HEK293 (cell line): ENCODE data around the gene MAP2.
A peak's percentile ranks its signal among the peaks of the same experiment; 100 is the strongest.

Experiments used
- CTCF ChIA-PET: fragments of 350-600 bp; formaldehyde crosslinking; extraction: SDS; loops from one replicate; lab custom pipeline; 2021; ENCODE audit warnings: antibody characterized with exemption; lab: Yijun Ruan, JAX
- POLR2A ChIA-PET: fragments of 300-600 bp; formaldehyde crosslinking; extraction: SDS; loops from one replicate; lab custom pipeline; 2020; ENCODE audit warnings: antibody characterized with exemption, inconsistent platforms; lab: Yijun Ruan, JAX
- H3K27ac ChIP-seq: fragments of 200-500 bp; sonication (Bioruptor generic); 2 replicates; pipeline ENCODE4 v1.5.1; 2014; ENCODE audit warnings: low read depth, low read length, control low read depth, inconsistent platforms; ENCODE audit errors: extremely low read depth
- H3K36me3 ChIP-seq, 2 experiments: fragments of 200-500 bp in 1 of 2; sonication (Bioruptor generic) in 1 of 2; 1 replicate in 1 of 2; 2 replicates in 1 of 2; pipeline ENCODE4 v1.5.1; 2014 to 2017; ENCODE audit warnings: inconsistent platforms in 2 of 2, low read length in 2 of 2; ENCODE audit not compliant: control insufficient read depth in 2 of 2, insufficient read depth in 1 of 2
- H3K4me1 ChIP-seq: fragments of 200-500 bp; sonication (Bioruptor generic); 2 replicates; pipeline ENCODE4 v1.5.1; 2014; ENCODE audit warnings: mild to moderate bottlenecking, low read length, inconsistent platforms; ENCODE audit not compliant: control insufficient read depth, insufficient read depth
- H3K4me3 ChIP-seq: 2 replicates; pipeline ENCODE4 v1.5.1; 2011; ENCODE audit warnings: low read depth, mild to moderate bottlenecking, control low read depth, low read length, moderate library complexity
- H3K9me3 ChIP-seq: fragments of 200-500 bp; sonication (Bioruptor generic); 2 replicates; pipeline ENCODE4 v1.5.1; 2014; ENCODE audit warnings: low read depth, low read length, inconsistent platforms; ENCODE audit not compliant: control insufficient read depth, insufficient read depth
- AEBP2 ChIP-seq: fragments of 450-650 bp; formaldehyde crosslinking; IDR thresholded peaks from 2 replicates; pipeline ENCODE4 v1.5.1; 2016; ENCODE audit warnings: missing biosample characterization, missing genetic modification characterization, borderline replicate concordance
- FEZF1 ChIP-seq: fragments of 450-650 bp; formaldehyde crosslinking; IDR thresholded peaks from 2 replicates; pipeline ENCODE4 v1.5.1; 2016; ENCODE audit warnings: missing biosample characterization, missing genetic modification characterization
- HOXD13 ChIP-seq: sonication (generic); formaldehyde crosslinking; IDR thresholded peaks from 2 replicates; pipeline ENCODE4 v1.8.0; 2022; ENCODE audit warnings: missing genetic modification reagents, borderline replicate concordance
- PRDM1 ChIP-seq: fragments of 450-650 bp; formaldehyde crosslinking; IDR thresholded peaks from 2 replicates; pipeline ENCODE4; 2016; ENCODE audit warnings: missing biosample characterization, missing genetic modification characterization
- PRDM4 ChIP-seq: fragments of 450-650 bp; formaldehyde crosslinking; IDR thresholded peaks from 2 replicates; pipeline ENCODE4 v1.5.1; 2017; ENCODE audit warnings: missing biosample characterization, missing genetic modification characterization
- TRIM28 ChIP-seq: IDR thresholded peaks from 2 replicates; pipeline ENCODE4 v1.6.1; 2011; ENCODE audit warnings: low read length, control low read depth, borderline replicate concordance
- ZBTB44 ChIP-seq: fragments of 450-650 bp; IDR thresholded peaks from 2 replicates; pipeline ENCODE4 v1.5.1; 2018; ENCODE audit warnings: missing biosample characterization, mild to moderate bottlenecking, missing genetic modification characterization
- ZBTB6 ChIP-seq: fragments of 450-650 bp; formaldehyde crosslinking; IDR thresholded peaks from 2 replicates; pipeline ENCODE4 v1.5.1; 2017; ENCODE audit warnings: missing biosample characterization, missing genetic modification characterization
- ZNF146 ChIP-seq: fragments of 450-650 bp; formaldehyde crosslinking; IDR thresholded peaks from 2 replicates; pipeline ENCODE4 v1.5.1; 2016; ENCODE audit warnings: missing biosample characterization, missing genetic modification characterization
- ZNF18 ChIP-seq: fragments of 450-650 bp; formaldehyde crosslinking; IDR thresholded peaks from 2 replicates; pipeline ENCODE4 v1.5.1; 2016; ENCODE audit warnings: missing biosample characterization, missing genetic modification characterization
- ZNF391 ChIP-seq: fragments of 450-650 bp; formaldehyde crosslinking; IDR thresholded peaks from 2 replicates; pipeline ENCODE4 v1.5.1; 2016; ENCODE audit warnings: low read depth, missing biosample characterization, missing genetic modification characterization, borderline replicate concordance
- ZNF394 ChIP-seq: fragments of 450-650 bp; formaldehyde crosslinking; IDR thresholded peaks from 2 replicates; pipeline ENCODE4 v1.5.1; 2016; ENCODE audit warnings: missing biosample characterization, missing genetic modification characterization, mild to moderate bottlenecking, moderate library complexity, borderline replicate concordance
- ZNF433 ChIP-seq: fragments of 450-650 bp; formaldehyde crosslinking; IDR thresholded peaks from 2 replicates; pipeline ENCODE4 v1.5.1; 2016; ENCODE audit warnings: missing biosample characterization, missing genetic modification characterization, low read depth
- ZNF645 ChIP-seq: fragments of 450-650 bp; formaldehyde crosslinking; IDR thresholded peaks from 2 replicates; pipeline ENCODE4; 2016; ENCODE audit warnings: missing biosample characterization, missing genetic modification characterization
- ZSCAN16 ChIP-seq: fragments of 450-650 bp; formaldehyde crosslinking; IDR thresholded peaks from 2 replicates; pipeline ENCODE4 v1.5.1; 2016; ENCODE audit warnings: missing biosample characterization, missing genetic modification characterization
- ZSCAN23 ChIP-seq: fragments of 450-650 bp; formaldehyde crosslinking; IDR thresholded peaks from 2 replicates; pipeline ENCODE4 v1.5.1; 2016; ENCODE audit warnings: missing biosample characterization, missing genetic modification characterization
- TF ChIP-seq, protein P1 (sequence below): fragments of 450-650 bp; formaldehyde crosslinking; IDR thresholded peaks from 2 replicates; pipeline ENCODE4 v1.5.1; 2017; ENCODE audit warnings: missing biosample characterization, missing genetic modification characterization
- TF ChIP-seq, protein P2 (sequence below): fragments of 450-650 bp; formaldehyde crosslinking; IDR thresholded peaks from 2 replicates; pipeline ENCODE4 v1.5.0; 2017; ENCODE audit warnings: missing biosample characterization, missing genetic modification characterization, borderline replicate concordance

Gene MAP2

GRCh38 chr2:209472871-209473270, 49.0 kb downstream of the MAP2 start:
- no peak overlapping the region for H3K4me3 ChIP-seq
- no peaks in the 10 kb centered on the region for H3K9me3 ChIP-seq
- H3K4me1 ChIP-seq: peaks cover 51% of the 10 kb centered on the region
- POLR2A ChIA-PET: interaction anchor here (1.0 kb wide), 1 partner anchor 23 kb away, joined by 3 read pairs; no protein-coding TSS in a partner anchor
- no peak for TF ChIP-seq ZNF146 (tag by site-specific recombination)
- peak; percentile 50; the same call in 1 of the 2 replicates for TF ChIP-seq ZNF394 (tag by site-specific recombination)
- TF ChIP-seq, all 188 proteins: peak for 1
- Histone ChIP-seq H3K36me3 (no peaks in the 10 kb centered on the region), H3K27ac (peak overlapping the region; percentile 77)
- CTCF ChIA-PET: interaction anchor here (0.9 kb wide), 1 partner anchor 10 kb away, joined by 4 read pairs; no protein-coding TSS in a partner anchor

- Histone ChIP-seq H3K4me1 (peaks cover 58% of the 10 kb centered on the region), H3K27ac (peak overlapping the region; percentile 76), H3K9me3 (no peaks in the 10 kb centered on the region), H3K36me3 (no peaks in the 10 kb centered on the region), H3K4me3 (no peak overlapping the region)
- ChIA-PET CTCF (interaction anchor here (0.6 to 1.1 kb wide), 3 partner anchors 19 to 51 kb away, joined by 3 read pairs; no protein-coding TSS in a partner anchor), POLR2A (interaction anchor here (1.2 kb wide), 2 partner anchors 21 to 50 kb away, joined by 3 to 4 read pairs; partner anchors contain the start of gene MAP2)
- peak; percentile 63 for TF ChIP-seq ZBTB6 (tag by site-specific recombination)
- TF ChIP-seq, protein P1, sequence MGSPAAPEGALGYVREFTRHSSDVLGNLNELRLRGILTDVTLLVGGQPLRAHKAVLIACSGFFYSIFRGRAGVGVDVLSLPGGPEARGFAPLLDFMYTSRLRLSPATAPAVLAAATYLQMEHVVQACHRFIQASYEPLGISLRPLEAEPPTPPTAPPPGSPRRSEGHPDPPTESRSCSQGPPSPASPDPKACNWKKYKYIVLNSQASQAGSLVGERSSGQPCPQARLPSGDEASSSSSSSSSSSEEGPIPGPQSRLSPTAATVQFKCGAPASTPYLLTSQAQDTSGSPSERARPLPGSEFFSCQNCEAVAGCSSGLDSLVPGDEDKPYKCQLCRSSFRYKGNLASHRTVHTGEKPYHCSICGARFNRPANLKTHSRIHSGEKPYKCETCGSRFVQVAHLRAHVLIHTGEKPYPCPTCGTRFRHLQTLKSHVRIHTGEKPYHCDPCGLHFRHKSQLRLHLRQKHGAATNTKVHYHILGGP: peak; percentile 80
- TF ChIP-seq TRIM28: peak; percentile 72; the same call in 1 of the 2 replicates
- 0 out of 2 replicates have a peak, but pooled peaks have one; percentile 54 for TF ChIP-seq ZNF394 (tag by site-specific recombination)
- TF ChIP-seq ZNF433 (tag by site-specific recombination): no peak
- TF ChIP-seq ZNF391: 0 out of 2 replicates have a peak, but pooled peaks have one; percentile 35
- TF ChIP-seq ZSCAN23: 0 out of 2 replicates have a peak, but pooled peaks have one; percentile 19
- TF ChIP-seq, protein P2, sequence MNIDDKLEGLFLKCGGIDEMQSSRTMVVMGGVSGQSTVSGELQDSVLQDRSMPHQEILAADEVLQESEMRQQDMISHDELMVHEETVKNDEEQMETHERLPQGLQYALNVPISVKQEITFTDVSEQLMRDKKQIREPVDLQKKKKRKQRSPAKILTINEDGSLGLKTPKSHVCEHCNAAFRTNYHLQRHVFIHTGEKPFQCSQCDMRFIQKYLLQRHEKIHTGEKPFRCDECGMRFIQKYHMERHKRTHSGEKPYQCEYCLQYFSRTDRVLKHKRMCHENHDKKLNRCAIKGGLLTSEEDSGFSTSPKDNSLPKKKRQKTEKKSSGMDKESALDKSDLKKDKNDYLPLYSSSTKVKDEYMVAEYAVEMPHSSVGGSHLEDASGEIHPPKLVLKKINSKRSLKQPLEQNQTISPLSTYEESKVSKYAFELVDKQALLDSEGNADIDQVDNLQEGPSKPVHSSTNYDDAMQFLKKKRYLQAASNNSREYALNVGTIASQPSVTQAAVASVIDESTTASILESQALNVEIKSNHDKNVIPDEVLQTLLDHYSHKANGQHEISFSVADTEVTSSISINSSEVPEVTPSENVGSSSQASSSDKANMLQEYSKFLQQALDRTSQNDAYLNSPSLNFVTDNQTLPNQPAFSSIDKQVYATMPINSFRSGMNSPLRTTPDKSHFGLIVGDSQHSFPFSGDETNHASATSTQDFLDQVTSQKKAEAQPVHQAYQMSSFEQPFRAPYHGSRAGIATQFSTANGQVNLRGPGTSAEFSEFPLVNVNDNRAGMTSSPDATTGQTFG: no peak
- TF ChIP-seq ZSCAN16 (tag by site-specific recombination): peak; percentile 93
- 0 out of 2 replicates have a peak, but pooled peaks have one; percentile 19 for TF ChIP-seq HOXD13
- no peak for TF ChIP-seq ZNF645
- TF ChIP-seq PRDM1 (tag by site-specific recombination): 0 out of 2 replicates have a peak, but pooled peaks have one; percentile 33
- peak; percentile 84 for TF ChIP-seq PRDM4 (tag by site-specific recombination)
- no peak for TF ChIP-seq AEBP2
- TF ChIP-seq ZNF18 (tag by site-specific recombination): 0 out of 2 replicates have a peak, but pooled peaks have one; percentile 22
- TF ChIP-seq ZBTB44 (tag by site-specific recombination): peak; percentile 84
- peak; percentile 86 for TF ChIP-seq FEZF1
Measured at GRCh38 chr2:209473930-209474419, 50.1 kb downstream of the MAP2 start.
